Natural killer cell (primary cell): ENCODE results near the gene PRSS50. TPM values are rescaled to one million over a fixed set of nuclear protein-coding genes. Genes with fewer than 3 reads are reported as not detected.
A peak's percentile ranks its signal among the peaks of the same experiment; 100 is the strongest.

ENCODE experiments used
- ATAC-seq, 3 donors: fragments of 150-1000 bp in 2 of 3; fragments of 200-7000 bp in 1 of 3; cut with Tn5 transposase; 1 replicate in 1 of 3; 2 replicates in 2 of 3; pipeline ENCODE4 v1.10.0; 2021; ENCODE audit warnings: mild to moderate bottlenecking in 2 of 3, moderate library complexity in 2 of 3
- DNase-seq, 2 donors: peaks; one replicate each; pipeline versions ENCODE4 v3.0.0 to v3.0.0-alpha.2; 2013 to 2021; ENCODE audit warnings: mixed read lengths in 1 of 2
- H3K27ac ChIP-seq: one replicate; pipeline ENCODE4 v1.5.1; 2013; ENCODE audit warnings: mild to moderate bottlenecking, low read length
- H3K27me3 ChIP-seq: one replicate; pipeline ENCODE4 v1.6.1; 2013; ENCODE audit warnings: low read length; ENCODE audit not compliant: control insufficient read depth, insufficient read depth
- H3K36me3 ChIP-seq: one replicate; pipeline ENCODE4 v1.6.1; 2013; ENCODE audit warnings: low read length; ENCODE audit not compliant: control insufficient read depth, insufficient read depth
- H3K4me1 ChIP-seq: one replicate; pipeline ENCODE4 v1.6.1; 2013; ENCODE audit warnings: low read length; ENCODE audit not compliant: control insufficient read depth, insufficient read depth
- H3K4me3 ChIP-seq: one replicate; pipeline ENCODE4 v1.5.1; 2013; ENCODE audit warnings: low read length
- H3K9me3 ChIP-seq: one replicate; pipeline ENCODE4 v1.6.1; 2013; ENCODE audit warnings: low read length; ENCODE audit not compliant: control insufficient read depth, insufficient read depth
- H3K27ac Mint-ChIP-seq, 2 donors: one replicate each; pipeline ENCODE4 v1.8.0; 2022; ENCODE audit warnings: mild to moderate bottlenecking in 2 of 2, mixed read lengths in 2 of 2, moderate library complexity in 1 of 2
- H3K27me3 Mint-ChIP-seq, 2 donors: one replicate each; pipeline ENCODE4 v1.8.0; 2022; ENCODE audit warnings: low read depth in 2 of 2, mixed read lengths in 2 of 2
- H3K36me3 Mint-ChIP-seq: one replicate; pipeline ENCODE4 v1.8.0; 2022; ENCODE audit warnings: mixed read lengths
- H3K4me1 Mint-ChIP-seq, 2 donors: one replicate each; pipeline ENCODE4 v1.8.0; 2022; ENCODE audit warnings: mixed read lengths in 2 of 2
- H3K4me3 Mint-ChIP-seq: one replicate; pipeline ENCODE4 v1.8.0; 2022; ENCODE audit warnings: mild to moderate bottlenecking, moderate library complexity, mixed read lengths
- H3K9me3 Mint-ChIP-seq, 2 donors: one replicate each; pipeline ENCODE4 v1.8.0; 2022; ENCODE audit warnings: mixed read lengths in 2 of 2
- WGBS: methylation state at CpG from one replicate; pipeline ENCODE4 v1.1.7; 2013; ENCODE audit warnings: missing lambda C conversion rate; ENCODE audit not compliant: insufficient coverage; 5-methylcytosine and 5-hydroxymethylcytosine counted together
- intact Hi-C: fragments of 100-400 bp; cut with micrococcal nuclease; formaldehyde crosslinking; loops from one replicate; pipeline ENCODE4 v1.14.2; 2022
- total RNA-seq, 4 donors: library from RNA; stranded (reverse); fragments of 120-200 nt in 1 of 4; gene quantifications; one replicate each; pipeline versions ENCODE4 v1.2.3 to v1.2.4, GENCODE V29; 2013 to 2022
- TF ChIP-seq, protein P1 (sequence below): fragments of 200-600 bp; IDR thresholded peaks from one replicate; pipeline ENCODE4 v1.8.0; 2022; ENCODE audit warnings: antibody characterized with exemption

Gene PRSS50
- total RNA-seq, 3 donors from 2014 or later (not counting 1 experiment from before 2014, with no cell fraction given): 0.16 TPM; not detected in 2

- Mint-ChIP-seq H3K36me3 (no peaks in the 10 kb centered on the region), H3K9me3 (no peaks in the 10 kb centered on the region), H3K4me1 (no peaks in the 10 kb centered on the region), H3K27ac (no peak overlapping the region), H3K4me3 (no peak overlapping the region), H3K27me3 (no peaks in the 10 kb centered on the region)
- DNase-seq (no peak), ATAC-seq (no peak)
- Histone ChIP-seq H3K4me3 (no peak overlapping the region), H3K9me3 (no peaks in the 10 kb centered on the region), H3K4me1 (no peaks in the 10 kb centered on the region), H3K27me3 (no peaks in the 10 kb centered on the region), H3K36me3 (no peaks in the 10 kb centered on the region), H3K27ac (no peak overlapping the region)
- TF ChIP-seq, protein P1, sequence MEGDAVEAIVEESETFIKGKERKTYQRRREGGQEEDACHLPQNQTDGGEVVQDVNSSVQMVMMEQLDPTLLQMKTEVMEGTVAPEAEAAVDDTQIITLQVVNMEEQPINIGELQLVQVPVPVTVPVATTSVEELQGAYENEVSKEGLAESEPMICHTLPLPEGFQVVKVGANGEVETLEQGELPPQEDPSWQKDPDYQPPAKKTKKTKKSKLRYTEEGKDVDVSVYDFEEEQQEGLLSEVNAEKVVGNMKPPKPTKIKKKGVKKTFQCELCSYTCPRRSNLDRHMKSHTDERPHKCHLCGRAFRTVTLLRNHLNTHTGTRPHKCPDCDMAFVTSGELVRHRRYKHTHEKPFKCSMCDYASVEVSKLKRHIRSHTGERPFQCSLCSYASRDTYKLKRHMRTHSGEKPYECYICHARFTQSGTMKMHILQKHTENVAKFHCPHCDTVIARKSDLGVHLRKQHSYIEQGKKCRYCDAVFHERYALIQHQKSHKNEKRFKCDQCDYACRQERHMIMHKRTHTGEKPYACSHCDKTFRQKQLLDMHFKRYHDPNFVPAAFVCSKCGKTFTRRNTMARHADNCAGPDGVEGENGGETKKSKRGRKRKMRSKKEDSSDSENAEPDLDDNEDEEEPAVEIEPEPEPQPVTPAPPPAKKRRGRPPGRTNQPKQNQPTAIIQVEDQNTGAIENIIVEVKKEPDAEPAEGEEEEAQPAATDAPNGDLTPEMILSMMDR: no peak
- intact Hi-C loops: no loop called here
- WGBS: 82% methylated on average over 7 of the region's 7 CpGs
Observed at GRCh38 chr3:46707601-46708011, 10.1 kb downstream of the PRSS50 start.

GRCh38 chr3:46706771-46707582 is 10.7 kb downstream of the PRSS50 start:
- no peaks in the 10 kb centered on the region for H3K9me3 Mint-ChIP-seq
- peaks cover 0 to 4% of the 10 kb centered on the region in 2 donors for H3K4me1 Mint-ChIP-seq
- H3K27me3 ChIP-seq: peaks cover 4% of the 10 kb centered on the region
- intact Hi-C loops: no loop called here
- WGBS: 82% methylated on average over 13 of the region's 13 CpGs
- no peak overlapping the region for H3K4me3 Mint-ChIP-seq
- no peaks in the 10 kb centered on the region for H3K36me3 ChIP-seq
- peaks cover 3 to 6% of the 10 kb centered on the region in 2 donors for H3K27me3 Mint-ChIP-seq
- H3K27ac Mint-ChIP-seq: no peak overlapping the region
- TF ChIP-seq, protein P1: no peak
- H3K4me1 ChIP-seq: no peaks in the 10 kb centered on the region
- DNase-seq: peak in 1 of 2 donors; percentile 13
- no peak overlapping the region for H3K27ac ChIP-seq
- H3K36me3 Mint-ChIP-seq: no peaks in the 10 kb centered on the region
- H3K9me3 ChIP-seq: no peaks in the 10 kb centered on the region
- H3K4me3 ChIP-seq: no peak overlapping the region
- ATAC-seq: no peak

DNA sequence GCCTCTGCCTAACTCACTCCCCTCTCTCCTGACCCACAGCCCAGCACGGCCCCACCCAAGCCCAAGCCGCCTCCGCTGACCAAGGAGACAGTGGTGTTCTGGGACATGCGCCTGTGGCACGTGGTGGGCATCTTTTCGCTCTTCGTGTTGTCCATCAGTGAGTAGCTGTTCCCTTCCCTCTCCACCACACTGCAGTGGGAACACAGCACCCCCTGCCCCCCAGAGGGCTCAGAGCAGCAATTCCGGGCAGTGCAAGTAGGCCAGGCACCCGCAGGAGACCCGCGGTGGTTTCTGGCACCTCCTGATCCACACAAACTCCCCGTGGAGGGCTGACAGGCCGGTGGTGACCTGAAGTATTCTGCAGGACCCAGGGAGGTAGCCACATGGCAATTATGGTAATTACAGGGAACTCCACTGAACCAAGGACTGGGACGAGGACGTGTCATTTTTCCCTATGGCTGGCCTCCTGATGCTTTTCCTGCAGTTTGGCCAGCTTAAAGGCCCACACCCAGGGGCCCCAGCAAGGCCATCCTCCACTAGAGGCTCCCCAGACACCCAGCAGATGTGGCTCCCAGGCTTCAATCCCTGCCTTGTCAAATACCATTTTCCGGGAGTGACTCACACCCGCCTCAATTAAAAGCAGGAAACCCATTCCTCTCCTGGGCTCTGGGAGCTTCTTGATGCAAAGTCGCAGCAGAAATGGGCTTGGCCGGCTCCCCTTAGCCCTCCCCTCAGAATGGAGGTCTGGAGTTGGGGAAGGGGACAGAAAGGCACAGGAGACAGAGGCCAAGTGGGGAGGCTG is 11.7 kb downstream of the PRSS50 start:
- Mint-ChIP-seq H3K27ac (no peak overlapping the region), H3K9me3 (no peaks in the 10 kb centered on the region), H3K36me3 (no peaks in the 10 kb centered on the region), H3K27me3 (peaks cover 8 to 11% of the 10 kb centered on the region in 2 donors), H3K4me1 (peaks cover 0 to 8% of the 10 kb centered on the region in 2 donors), H3K4me3 (no peak overlapping the region)
- 89% methylated on average over 19 of the region's 19 CpGs for WGBS
- H3K9me3 ChIP-seq: no peaks in the 10 kb centered on the region
- intact Hi-C loops: loop anchor here (1.0 to 2.0 kb wide), 4 partner anchors 189 to 770 kb away; no protein-coding TSS in a partner anchor
- H3K36me3 ChIP-seq: no peaks in the 10 kb centered on the region
- no peak overlapping the region for H3K4me3 ChIP-seq
- ATAC-seq: no peak
- no peak overlapping the region for H3K27ac ChIP-seq
- no peaks in the 10 kb centered on the region for H3K4me1 ChIP-seq
- no peak for DNase-seq
- TF ChIP-seq, protein P1: no peak
- peaks cover 7% of the 10 kb centered on the region for H3K27me3 ChIP-seq
